Measurements from ENCODE around the gene SLC35F3. TPM values are rescaled to one million over a fixed set of nuclear protein-coding genes. Genes with fewer than 3 reads are reported as not detected.

The SLC35F3 gene
- polyA plus RNA-seq, 4 donors, result 0.07 to 0.46 TPM; not detected in 2

- Histone ChIP-seq H3K9me3 (ENCODE audit: control insufficient read depth in 2 of 2, insufficient read depth in 1 of 2, low read depth in 1 of 2, low read length in 1 of 2) (no peaks in the 10 kb centered on the region), H3K27me3 (ENCODE audit: control insufficient read depth in 3 of 3, insufficient read depth in 3 of 3, low read length in 3 of 3) (peaks cover 0 to 2% (median 2%) of the 10 kb centered on the region in 3 donors), H3K36me3 (ENCODE audit: control insufficient read depth in 3 of 3, insufficient read depth in 2 of 3, low read depth in 1 of 3, low read length in 3 of 3) (no peaks in the 10 kb centered on the region), H3K4me3 (ENCODE audit: low read depth in 1 of 3, low read length in 3 of 3) (no peak overlapping the region), H3K27ac (ENCODE audit: low read depth in 1 of 3, low read length in 2 of 3) (no peak overlapping the region), H3K4me1 (ENCODE audit: control insufficient read depth in 3 of 3, insufficient read depth in 2 of 3, low read depth in 1 of 3, low read length in 2 of 3) (no peaks in the 10 kb centered on the region)
- 33 to 75% (median 56%) methylated on average over 4 of the region's 4 CpGs for WGBS, 3 donors
- DNase-seq (no peak), FAIRE-seq (no peak)
Observed at GRCh38 chr1:234309243-234309597, 404.7 kb downstream of the SLC35F3 start.

GRCh38 chr1:234309598-234310459 is 405.4 kb downstream of the SLC35F3 start:
- peak; percentile 71 to 73 for DNase-seq
- WGBS, 3 donors, result 8 to 34% (median 22%) methylated on average over 26 of the region's 26 CpGs
- H3K4me3 ChIP-seq (ENCODE audit: low read depth in 1 of 3, low read length in 3 of 3), result peak overlapping the region in 1 of 3 donors; percentile 5
- no peaks in the 10 kb centered on the region for H3K9me3 ChIP-seq (ENCODE audit: control insufficient read depth in 2 of 2, insufficient read depth in 1 of 2, low read depth in 1 of 2, low read length in 1 of 2)
- FAIRE-seq, result no peak
- H3K27me3 ChIP-seq (ENCODE audit: control insufficient read depth in 3 of 3, insufficient read depth in 3 of 3, low read length in 3 of 3), result peaks cover 0 to 2% (median 2%) of the 10 kb centered on the region in 3 donors
- H3K4me1 ChIP-seq (ENCODE audit: control insufficient read depth in 3 of 3, insufficient read depth in 2 of 3, low read depth in 1 of 3, low read length in 2 of 3), result no peaks in the 10 kb centered on the region
- H3K27ac ChIP-seq (ENCODE audit: low read depth in 1 of 3, low read length in 2 of 3), result no peak overlapping the region
- no peaks in the 10 kb centered on the region for H3K36me3 ChIP-seq (ENCODE audit: control insufficient read depth in 3 of 3, insufficient read depth in 2 of 3, low read depth in 1 of 3, low read length in 3 of 3)

GRCh38 chr1:234310460-234310817 is 406.0 kb downstream of the SLC35F3 start:
- no peaks in the 10 kb centered on the region for H3K4me1 ChIP-seq (ENCODE audit: control insufficient read depth in 3 of 3, insufficient read depth in 2 of 3, low read depth in 1 of 3, low read length in 2 of 3)
- FAIRE-seq (no peak), DNase-seq (no peak)
- no peaks in the 10 kb centered on the region for H3K9me3 ChIP-seq (ENCODE audit: control insufficient read depth in 2 of 2, insufficient read depth in 1 of 2, low read depth in 1 of 2, low read length in 1 of 2)
- WGBS, 3 donors, result 56 to 67% (median 61%) methylated on average over 1 of the region's 1 CpG
- H3K4me3 ChIP-seq (ENCODE audit: low read depth in 1 of 3, low read length in 3 of 3), result no peak overlapping the region
- H3K27ac ChIP-seq (ENCODE audit: low read depth in 1 of 3, low read length in 2 of 3), result no peak overlapping the region
- peaks cover 0 to 2% (median 2%) of the 10 kb centered on the region in 3 donors for H3K27me3 ChIP-seq (ENCODE audit: control insufficient read depth in 3 of 3, insufficient read depth in 3 of 3, low read length in 3 of 3)
- H3K36me3 ChIP-seq (ENCODE audit: control insufficient read depth in 3 of 3, insufficient read depth in 2 of 3, low read depth in 1 of 3, low read length in 3 of 3), result no peaks in the 10 kb centered on the region

- Histone ChIP-seq H3K9me3 (ENCODE audit: control insufficient read depth in 2 of 2, insufficient read depth in 1 of 2, low read depth in 1 of 2, low read length in 1 of 2) (no peaks in the 10 kb centered on the region), H3K4me1 (ENCODE audit: control insufficient read depth in 3 of 3, insufficient read depth in 2 of 3, low read depth in 1 of 3, low read length in 2 of 3) (no peaks in the 10 kb centered on the region), H3K36me3 (ENCODE audit: control insufficient read depth in 3 of 3, insufficient read depth in 2 of 3, low read depth in 1 of 3, low read length in 3 of 3) (no peaks in the 10 kb centered on the region), H3K4me3 (ENCODE audit: low read depth in 1 of 3, low read length in 3 of 3) (no peak overlapping the region), H3K27me3 (ENCODE audit: control insufficient read depth in 3 of 3, insufficient read depth in 3 of 3, low read length in 3 of 3) (peaks cover 0 to 2% (median 2%) of the 10 kb centered on the region in 3 donors), H3K27ac (ENCODE audit: low read depth in 1 of 3, low read length in 2 of 3) (no peak overlapping the region)
- DNase-seq (no peak), FAIRE-seq (no peak)
- WGBS, 3 donors, result 79 to 86% (median 84%) methylated on average over 7 of the region's 7 CpGs
Observed at GRCh38 chr1:234311414-234311813, 406.9 kb downstream of the SLC35F3 start.

- 81 to 93% (median 81%) methylated on average over 4 of the region's 4 CpGs for WGBS, 3 donors
- Histone ChIP-seq H3K4me1 (ENCODE audit: control insufficient read depth in 3 of 3, insufficient read depth in 2 of 3, low read depth in 1 of 3, low read length in 2 of 3) (no peaks in the 10 kb centered on the region), H3K36me3 (ENCODE audit: control insufficient read depth in 3 of 3, insufficient read depth in 2 of 3, low read depth in 1 of 3, low read length in 3 of 3) (no peaks in the 10 kb centered on the region), H3K27me3 (ENCODE audit: control insufficient read depth in 3 of 3, insufficient read depth in 3 of 3, low read length in 3 of 3) (peaks cover 0 to 4% (median 2%) of the 10 kb centered on the region in 3 donors), H3K9me3 (ENCODE audit: control insufficient read depth in 2 of 2, insufficient read depth in 1 of 2, low read depth in 1 of 2, low read length in 1 of 2) (no peaks in the 10 kb centered on the region), H3K27ac (ENCODE audit: low read depth in 1 of 3, low read length in 2 of 3) (no peak overlapping the region), H3K4me3 (ENCODE audit: low read depth in 1 of 3, low read length in 3 of 3) (no peak overlapping the region)
- DNase-seq (no peak), FAIRE-seq (no peak)
Observed at GRCh38 chr1:234313171-234313570, 408.7 kb downstream of the SLC35F3 start.

- FAIRE-seq, result no peak
- 76 to 86% (median 77%) methylated on average over 6 of the region's 6 CpGs for WGBS, 3 donors
- Histone ChIP-seq H3K36me3 (ENCODE audit: control insufficient read depth in 3 of 3, insufficient read depth in 2 of 3, low read depth in 1 of 3, low read length in 3 of 3) (no peaks in the 10 kb centered on the region), H3K4me3 (ENCODE audit: low read depth in 1 of 3, low read length in 3 of 3) (no peak overlapping the region), H3K27me3 (ENCODE audit: control insufficient read depth in 3 of 3, insufficient read depth in 3 of 3, low read length in 3 of 3) (peaks cover 0 to 2% (median 2%) of the 10 kb centered on the region in 3 donors), H3K9me3 (ENCODE audit: control insufficient read depth in 2 of 2, insufficient read depth in 1 of 2, low read depth in 1 of 2, low read length in 1 of 2) (no peaks in the 10 kb centered on the region), H3K4me1 (ENCODE audit: control insufficient read depth in 3 of 3, insufficient read depth in 2 of 3, low read depth in 1 of 3, low read length in 2 of 3) (no peaks in the 10 kb centered on the region), H3K27ac (ENCODE audit: low read depth in 1 of 3, low read length in 2 of 3) (no peak overlapping the region)
- peak in 1 of 2 donors; percentile 17 for DNase-seq
Observed at GRCh38 chr1:234315091-234315541, 410.6 kb downstream of the SLC35F3 start.

GRCh38 chr1:234315588-234315987 is 411.1 kb downstream of the SLC35F3 start:
- no peaks in the 10 kb centered on the region for H3K9me3 ChIP-seq (ENCODE audit: control insufficient read depth in 2 of 2, insufficient read depth in 1 of 2, low read depth in 1 of 2, low read length in 1 of 2)
- FAIRE-seq (no peak), DNase-seq (no peak)
- no peaks in the 10 kb centered on the region for H3K4me1 ChIP-seq (ENCODE audit: control insufficient read depth in 3 of 3, insufficient read depth in 2 of 3, low read depth in 1 of 3, low read length in 2 of 3)
- H3K36me3 ChIP-seq (ENCODE audit: control insufficient read depth in 3 of 3, insufficient read depth in 2 of 3, low read depth in 1 of 3, low read length in 3 of 3), result no peaks in the 10 kb centered on the region
- H3K4me3 ChIP-seq (ENCODE audit: low read depth in 1 of 3, low read length in 3 of 3), result no peak overlapping the region
- WGBS, 3 donors, result 71 to 79% (median 75%) methylated on average over 3 of the region's 3 CpGs
- H3K27me3 ChIP-seq (ENCODE audit: control insufficient read depth in 3 of 3, insufficient read depth in 3 of 3, low read length in 3 of 3), result peaks cover 0 to 3% (median 2%) of the 10 kb centered on the region in 3 donors
- no peak overlapping the region for H3K27ac ChIP-seq (ENCODE audit: low read depth in 1 of 3, low read length in 2 of 3)

- Histone ChIP-seq H3K36me3 (ENCODE audit: control insufficient read depth in 3 of 3, insufficient read depth in 2 of 3, low read depth in 1 of 3, low read length in 3 of 3) (no peaks in the 10 kb centered on the region), H3K4me3 (ENCODE audit: low read depth in 1 of 3, low read length in 3 of 3) (no peak overlapping the region), H3K27ac (ENCODE audit: low read depth in 1 of 3, low read length in 2 of 3) (no peak overlapping the region), H3K27me3 (ENCODE audit: control insufficient read depth in 3 of 3, insufficient read depth in 3 of 3, low read length in 3 of 3) (peaks cover 0 to 2% (median 2%) of the 10 kb centered on the region in 3 donors), H3K9me3 (ENCODE audit: control insufficient read depth in 2 of 2, insufficient read depth in 1 of 2, low read depth in 1 of 2, low read length in 1 of 2) (no peaks in the 10 kb centered on the region), H3K4me1 (ENCODE audit: control insufficient read depth in 3 of 3, insufficient read depth in 2 of 3, low read depth in 1 of 3, low read length in 2 of 3) (peaks cover 0 to 1% (median 0%) of the 10 kb centered on the region in 3 donors)
- 89 to 93% (median 90%) methylated on average over 18 of the region's 18 CpGs for WGBS, 3 donors
- FAIRE-seq (no peak), DNase-seq (no peak)
Observed at GRCh38 chr1:234316486-234316885, 412.0 kb downstream of the SLC35F3 start.
